Activated CD8-positive, alpha-beta memory T cell treated with anti-CD3 and anti-CD28 coated beads, Interleukin-2, amount 50 U/mL, for 24 hours (primary cell): ENCODE results near the gene ULK3.

Experiments used
- DNase-seq: peaks from one replicate; pipeline ENCODE4 v3.0.0-alpha.2; 2020; ENCODE audit errors: extremely low read depth

ULK3 gene

GRCh38 chr15:74840851-74841775 lies 1.8 kb downstream of the ULK3 start:
- no peak for DNase-seq

GRCh38 chr15:74839526-74840395 lies 3.2 kb downstream of the ULK3 start:
- DNase-seq: no peak

- DNase-seq: no peak
Measured at GRCh38 chr15:74838746-74839525, 4.0 kb downstream of the ULK3 start.

- no peak for DNase-seq
Measured at GRCh38 chr15:74838137-74838516, 4.8 kb downstream of the ULK3 start.

GRCh38 chr15:74837482-74838136 lies 5.3 kb downstream of the ULK3 start:
- DNase-seq: no peak

GRCh38 chr15:74836846-74837245 lies 6.1 kb downstream of the ULK3 start:
- DNase-seq: no peak

- no peak for DNase-seq
Measured at GRCh38 chr15:74835312-74835823, 7.6 kb downstream of the ULK3 start.

DNA sequence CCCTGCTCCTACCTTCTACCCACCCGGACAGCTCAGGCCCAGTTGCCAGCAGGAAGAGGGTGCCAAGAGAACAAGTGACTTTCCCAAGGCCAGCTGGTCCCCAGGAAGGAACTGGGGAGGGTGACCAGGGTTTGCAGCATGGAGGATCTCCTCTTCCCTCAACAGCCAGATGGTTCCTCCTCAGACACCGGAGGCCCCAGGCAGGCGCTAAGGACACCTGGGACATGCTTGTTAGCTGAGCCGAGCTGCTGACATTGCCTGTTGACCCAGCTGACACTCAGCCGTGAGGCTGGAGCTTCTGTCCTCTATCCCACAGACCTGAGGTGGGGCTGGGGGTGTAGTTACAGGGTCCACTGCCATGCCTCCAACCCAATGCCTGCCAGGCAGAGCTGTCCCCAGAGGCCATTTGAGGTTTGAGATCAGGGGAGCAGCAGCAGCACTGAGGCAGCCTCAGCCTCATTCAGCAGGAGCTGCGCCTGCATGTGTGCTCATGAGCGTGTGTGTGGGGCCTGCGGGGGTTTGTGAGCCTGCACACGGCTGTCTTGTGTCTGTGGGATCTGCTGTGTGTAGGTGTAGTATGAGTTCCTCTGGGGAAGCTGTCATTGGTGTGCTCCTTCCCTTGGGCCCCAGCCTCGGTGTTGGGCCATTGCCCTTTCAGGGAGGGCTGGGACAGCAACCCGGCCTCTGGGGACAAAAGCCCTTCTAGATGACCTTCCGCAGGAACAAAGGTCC lies 9.4 kb downstream of the ULK3 start:
- no peak for DNase-seq

DNA sequence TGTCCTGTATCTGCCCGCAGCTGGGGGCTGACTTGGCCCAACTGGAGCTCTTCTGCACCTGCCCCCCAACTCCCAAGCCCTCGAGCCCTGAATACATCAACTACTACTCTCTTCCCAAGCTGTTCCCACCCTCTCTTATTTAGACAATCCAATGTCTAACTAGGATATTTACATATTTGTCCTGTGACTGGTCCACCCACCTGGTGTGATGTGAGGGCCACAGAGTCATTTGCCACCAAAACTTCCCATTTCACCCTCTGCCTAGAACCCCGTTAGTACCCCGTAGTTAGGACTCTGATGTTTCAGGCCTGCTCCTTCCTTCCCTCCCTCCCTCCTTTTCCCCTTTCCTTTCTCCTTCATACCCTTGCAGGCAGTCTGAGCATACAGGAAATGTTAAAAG lies 10.1 kb downstream of the ULK3 start:
- no peak for DNase-seq

GRCh38 chr15:74831813-74832495 lies 11.0 kb downstream of the ULK3 start:
- DNase-seq: no peak

GRCh38 chr15:74830868-74831267 lies 12.1 kb downstream of the ULK3 start:
- DNase-seq: no peak

DNA sequence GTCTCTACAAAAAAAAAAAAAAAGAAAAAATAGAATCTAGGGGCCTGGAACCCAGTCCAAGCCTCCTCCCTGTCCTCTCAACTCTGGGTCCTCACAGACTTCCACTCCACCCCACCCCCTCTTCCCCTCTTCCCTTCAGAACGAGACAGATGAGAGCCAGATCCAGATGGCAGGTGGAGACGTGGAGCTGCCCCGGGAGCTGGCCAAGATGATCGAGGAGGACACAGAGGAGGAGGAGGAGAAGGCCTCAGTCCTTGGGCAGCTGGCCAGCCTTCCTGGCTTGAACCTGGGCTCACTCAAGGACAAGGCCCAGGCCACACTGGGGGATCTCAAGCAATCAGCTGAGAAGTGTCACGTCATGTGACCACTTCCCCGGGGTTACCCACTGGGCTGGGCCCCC lies 13.0 kb downstream of the ULK3 start:
- DNase-seq: no peak

DNA sequence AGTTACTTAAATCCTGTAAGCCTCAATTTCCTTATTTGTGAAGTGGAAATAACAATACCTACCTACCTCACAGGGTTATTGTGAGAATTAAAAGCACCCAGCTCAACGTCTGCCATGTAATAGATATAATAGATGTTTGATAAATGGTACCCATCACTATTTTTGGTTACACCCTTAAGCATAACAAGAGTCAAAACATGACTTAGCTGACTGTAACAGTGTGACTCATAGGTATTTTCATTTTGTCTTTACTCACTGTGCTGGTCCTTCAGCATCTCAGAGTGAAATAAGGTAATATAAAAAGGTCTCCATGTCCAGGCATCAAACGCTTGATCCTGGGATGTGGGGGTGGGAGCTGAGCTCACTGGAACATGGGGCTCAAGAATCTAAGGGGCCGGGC lies 13.5 kb downstream of the ULK3 start:
- DNase-seq: no peak

- DNase-seq: no peak
Measured at GRCh38 chr15:74828835-74829234, 14.1 kb downstream of the ULK3 start.

DNA sequence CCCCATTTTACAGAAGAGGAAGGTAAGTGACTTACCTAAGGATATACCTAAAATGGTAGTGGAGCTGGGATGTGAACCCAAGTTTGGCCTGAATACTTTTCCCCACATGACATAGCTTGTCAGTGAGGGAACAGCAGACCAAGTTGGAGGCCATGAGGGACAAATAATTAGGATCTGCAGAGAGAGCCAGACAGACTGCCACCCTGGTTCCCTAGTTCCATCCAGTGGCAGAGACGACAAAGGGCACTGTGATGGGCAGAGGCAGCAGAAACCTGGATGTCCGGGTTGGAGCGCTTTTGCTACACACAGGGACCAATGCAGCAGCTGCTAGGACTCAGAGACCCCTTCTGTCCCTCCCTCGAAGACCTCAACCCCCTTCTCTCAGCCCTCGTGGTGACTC lies 15.3 kb downstream of the ULK3 start:
- no peak for DNase-seq

DNA sequence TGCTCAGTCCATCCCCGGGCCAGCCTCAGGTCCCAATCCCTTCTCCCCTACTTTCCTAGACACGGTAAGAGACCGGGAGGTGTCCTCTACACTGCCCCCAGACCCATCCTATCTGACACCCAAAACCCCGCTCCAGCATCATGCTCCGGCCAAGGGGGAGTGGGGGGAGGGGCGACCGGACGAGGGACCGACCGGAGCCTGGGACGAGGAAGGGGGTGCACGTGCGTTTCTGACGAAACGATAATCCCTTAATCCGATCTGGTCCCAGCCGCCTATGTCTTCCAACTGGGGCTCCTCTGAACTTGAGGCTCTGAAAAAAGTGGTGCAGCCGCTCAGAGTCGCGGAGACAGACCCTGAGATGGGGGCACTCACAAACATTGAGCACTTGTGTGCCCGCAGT lies 16.0 kb downstream of the ULK3 start:
- DNase-seq: no peak

GRCh38 chr15:74826364-74826819 lies 16.6 kb downstream of the ULK3 start, which contains the start of gene CPLX3:
Gene CPLX3, plus strand, starts transcription at chr15:74826627. Its CDS starts 77 bp downstream, at chr15:74826704.
- no peak for DNase-seq

DNA sequence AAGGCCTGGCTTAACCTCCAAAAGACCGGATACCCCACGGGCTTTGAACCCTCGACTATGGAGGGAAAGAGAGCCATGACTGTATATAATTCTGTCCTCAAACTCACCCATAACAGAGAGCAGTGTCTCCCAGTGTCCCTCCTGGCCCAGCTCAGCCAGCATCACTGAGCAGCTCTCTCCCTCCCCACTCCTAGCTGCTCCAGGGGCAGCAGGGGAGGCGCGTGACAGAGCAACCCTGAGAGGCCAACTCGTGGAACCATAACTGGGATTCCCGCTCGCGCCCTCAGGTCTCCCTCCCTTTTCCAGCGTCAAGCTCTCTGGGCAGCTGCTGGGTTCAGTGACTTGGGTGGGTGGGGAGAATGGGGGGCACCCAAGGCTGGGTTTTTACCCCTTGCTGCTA lies 17.1 kb downstream of the ULK3 start:
- no peak for DNase-seq

DNA sequence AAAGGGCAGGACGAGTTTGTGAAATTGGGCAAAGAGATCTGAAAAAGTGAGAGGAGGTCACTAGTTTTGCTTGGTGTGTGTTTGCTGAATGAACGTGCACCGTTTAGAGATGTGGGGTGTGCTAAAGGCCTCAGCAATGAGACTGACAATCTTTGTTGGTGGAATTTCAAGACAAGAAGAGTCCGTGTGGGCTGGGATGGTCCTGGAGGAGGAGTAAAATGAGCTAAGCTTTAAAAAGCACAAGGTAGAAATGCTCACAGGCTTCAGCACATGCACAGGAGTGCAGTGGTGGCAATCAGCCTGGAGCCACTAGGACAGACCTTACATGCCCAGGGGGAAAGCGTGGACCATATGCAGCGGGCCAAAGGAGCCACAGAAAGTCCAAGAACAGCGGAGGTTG lies 18.0 kb downstream of the ULK3 start:
- DNase-seq: no peak

DNA sequence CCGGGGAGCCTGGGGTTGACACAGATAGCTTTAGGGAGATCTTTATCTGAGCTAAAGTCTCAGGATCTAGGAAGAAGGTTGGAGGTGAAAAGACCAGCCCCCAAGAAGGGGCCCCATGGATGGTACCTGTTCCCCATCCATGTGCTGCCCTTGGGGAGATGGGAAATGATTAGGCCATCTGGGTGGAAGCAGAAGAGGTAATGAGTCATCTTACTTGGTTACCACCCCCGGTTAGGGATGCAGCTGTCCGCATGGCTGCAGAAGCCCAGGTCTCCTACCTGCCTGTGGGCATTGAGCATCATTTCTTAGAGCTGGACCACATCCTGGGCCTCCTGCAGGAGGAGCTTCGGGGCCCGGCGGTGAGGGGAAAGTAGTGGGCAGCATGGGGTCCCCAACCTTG lies 19.6 kb downstream of the ULK3 start:
- no peak for DNase-seq
